ENCODE data around the gene MEX3D.

MEX3D gene

DNA sequence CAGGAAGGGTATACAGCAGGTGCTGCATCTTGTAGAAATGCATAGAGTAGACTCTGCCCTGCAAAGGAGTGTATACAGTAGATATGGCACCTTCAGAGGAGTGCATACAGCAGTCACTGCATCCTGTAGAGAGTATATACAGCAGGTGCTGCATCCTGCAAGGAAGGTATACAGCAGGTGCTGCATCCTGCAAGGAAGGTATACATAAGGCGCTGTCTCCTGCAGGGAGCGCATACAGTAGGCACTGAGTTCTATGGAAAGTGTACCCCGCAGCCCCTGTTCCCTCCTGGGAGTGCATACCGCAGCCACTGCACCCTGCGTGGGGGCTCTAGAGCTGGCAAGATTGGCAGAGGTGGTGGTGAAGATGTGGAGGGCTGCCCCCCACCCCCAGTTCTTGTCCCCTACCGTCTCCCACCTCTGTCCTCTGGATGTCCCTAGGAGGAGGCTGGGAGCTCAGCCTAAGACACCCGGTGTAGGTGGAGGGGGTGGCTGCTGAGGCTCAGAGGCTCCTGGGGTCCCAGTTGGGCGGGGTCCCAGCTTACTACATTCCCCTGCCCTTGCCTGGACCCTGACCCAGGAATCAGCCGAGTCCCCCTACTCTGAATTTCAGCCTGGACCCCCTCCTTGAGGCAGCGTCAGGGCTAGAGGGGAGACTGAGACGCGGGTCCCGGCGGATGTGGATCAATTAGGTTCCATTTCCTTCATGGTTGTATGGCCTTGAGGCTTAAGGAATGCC is 53.0 kb downstream of the MEX3D start:
- DNase-seq, result no peak

DNA sequence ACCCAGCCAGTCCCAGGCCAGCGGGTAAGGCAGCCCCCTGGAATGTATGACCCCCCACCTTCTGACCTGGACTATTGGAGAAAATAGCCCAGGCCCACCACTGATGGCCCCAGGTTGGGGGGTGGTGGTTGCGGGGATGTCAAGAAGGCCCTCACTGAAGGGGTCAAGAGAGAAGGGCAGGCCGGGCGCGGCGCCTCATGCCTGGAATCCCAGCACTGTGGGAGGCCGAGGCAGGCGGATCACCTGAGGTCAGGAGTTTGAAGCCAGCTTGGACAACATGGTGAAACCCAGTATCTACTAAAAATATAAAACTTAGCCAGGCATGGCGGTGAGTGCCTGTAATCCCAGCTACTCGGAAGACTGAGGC is 53.8 kb downstream of the MEX3D start:
- no peak for DNase-seq

DNA sequence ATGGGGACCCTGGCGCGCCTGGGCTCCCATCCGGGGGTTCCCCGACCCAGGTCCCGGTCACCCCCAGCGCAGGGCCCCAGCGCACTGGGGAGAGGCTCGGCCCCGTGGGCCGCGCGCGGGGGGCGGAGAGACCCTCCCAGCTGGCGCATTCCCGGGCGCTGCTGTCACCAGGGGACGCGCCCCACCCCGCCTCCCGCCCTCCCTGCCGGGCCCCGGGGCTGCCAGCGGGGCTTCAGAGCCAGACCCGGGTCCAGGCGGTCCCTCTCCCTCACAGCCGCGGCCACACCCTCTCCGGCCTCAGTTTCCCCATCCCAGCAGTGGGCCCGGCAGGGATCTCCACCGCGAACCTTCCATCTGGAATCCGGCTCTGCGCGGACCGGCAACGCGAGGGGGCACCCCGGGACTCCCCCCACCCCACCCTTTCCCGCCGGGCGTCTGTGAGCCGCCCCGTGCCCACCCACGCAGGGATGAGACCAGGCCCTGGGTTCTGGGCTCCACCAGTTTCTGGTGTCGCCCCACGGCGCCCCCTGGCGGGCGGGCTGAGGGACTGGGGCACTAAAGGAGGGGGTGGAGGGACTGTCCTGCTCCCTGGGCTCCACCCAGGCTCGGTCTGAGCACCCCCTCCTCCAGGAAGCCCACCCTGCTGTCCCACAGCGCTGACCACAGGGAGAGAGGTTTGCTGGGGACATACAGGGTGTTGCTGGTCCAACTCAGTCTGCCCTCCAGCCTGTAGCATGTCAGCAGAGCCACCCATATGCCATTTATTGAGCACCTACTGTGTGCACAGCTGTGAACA is 54.4 kb downstream of the MEX3D start:
- peak; percentile 71 for DNase-seq

DNA sequence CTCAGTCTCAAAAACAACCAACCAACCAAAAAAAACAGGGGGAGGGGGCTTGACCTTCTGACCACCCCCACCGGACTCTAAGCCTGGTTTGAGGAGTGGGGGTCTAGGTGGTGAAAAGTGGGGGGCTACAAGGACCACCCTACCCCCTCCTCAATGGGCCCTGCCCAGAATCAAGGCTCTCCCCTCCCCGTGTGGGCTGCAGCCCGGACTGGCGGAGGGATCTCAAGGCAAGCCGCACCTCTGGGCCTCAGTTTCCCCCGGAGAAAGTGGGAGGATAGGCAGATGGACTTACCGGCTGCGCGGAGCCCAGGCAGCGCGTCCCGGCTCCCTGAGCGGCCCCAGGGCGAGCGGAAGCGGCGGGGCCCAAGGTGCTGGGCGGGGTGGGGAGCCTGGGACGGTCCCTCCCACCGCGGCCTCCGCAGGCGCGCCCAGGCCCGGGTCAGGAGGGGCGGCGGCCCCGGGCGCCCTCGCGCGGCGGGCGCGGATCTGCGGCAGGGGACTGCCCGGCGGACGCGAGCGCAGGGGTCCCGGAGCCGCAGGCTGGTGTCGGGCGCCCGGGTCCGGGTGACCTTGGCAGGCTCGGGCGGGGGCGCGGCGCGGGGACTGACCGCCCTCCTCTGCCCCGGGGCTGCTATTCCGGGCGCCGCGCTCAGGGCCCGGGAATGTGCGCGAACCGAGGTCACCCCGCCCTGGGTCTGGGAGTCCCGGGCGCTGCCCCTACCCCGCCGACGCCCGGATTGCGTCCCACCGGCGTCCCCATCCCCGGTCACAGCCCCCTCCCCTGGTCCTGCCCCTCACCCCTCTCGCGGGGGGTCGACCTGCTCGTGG is 55.2 kb downstream of the MEX3D start, which contains the start of gene ADAMTSL5:
TSS of gene ADAMTSL5 (minus strand) at position 349 of the 828 bp plus-strand sequence. CDS start 2,076 bp downstream, outside the sequence.
- peak; percentile 66 for DNase-seq

DNA sequence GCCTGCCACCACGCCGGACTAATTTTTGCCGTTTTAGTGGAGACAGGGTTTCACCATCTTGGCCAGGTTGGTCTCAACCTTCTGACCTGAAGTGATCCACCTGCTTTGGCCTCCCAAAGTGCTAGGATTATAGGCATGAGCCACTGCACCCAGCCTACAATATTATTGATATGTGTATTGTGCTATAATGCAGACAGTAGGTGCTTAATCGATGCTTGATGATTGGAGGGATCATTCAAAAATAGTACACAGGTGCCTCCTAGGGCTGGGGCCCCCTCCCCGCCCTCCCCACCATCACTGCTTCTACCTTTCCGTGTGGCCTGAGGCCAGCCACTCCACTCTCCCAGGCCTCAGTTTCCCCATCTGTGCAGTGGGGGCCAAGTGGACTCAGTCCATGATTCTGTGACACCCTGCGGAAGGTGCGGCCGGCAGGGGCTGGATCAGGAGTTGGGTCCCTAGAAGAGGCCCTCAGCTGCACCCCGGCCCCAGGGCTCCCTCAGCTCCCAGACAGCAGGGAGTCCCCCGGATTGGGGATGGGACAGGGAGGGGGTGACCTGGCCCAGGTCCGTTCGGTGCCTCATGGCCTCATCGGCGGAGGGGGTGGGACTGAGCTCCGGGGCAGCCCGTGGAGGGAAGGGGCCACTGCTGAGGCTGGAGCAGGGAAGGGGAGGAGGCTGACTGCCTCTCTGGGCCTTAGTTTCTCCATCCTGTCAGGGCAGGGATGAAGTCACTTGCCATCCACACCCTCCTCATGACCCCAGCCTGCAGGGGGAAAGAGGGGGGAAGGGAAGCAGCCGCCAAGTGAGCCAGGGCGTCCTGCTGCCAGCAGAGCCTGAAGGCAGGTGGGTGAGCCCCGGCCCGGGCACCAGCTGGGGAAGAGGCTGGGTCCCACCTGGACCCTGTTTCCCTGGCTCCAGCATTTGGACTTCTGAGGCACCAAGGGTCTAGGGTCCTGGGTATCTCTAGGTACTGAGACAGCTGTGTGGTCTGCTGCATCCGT is 56.5 kb downstream of the MEX3D start:
- DNase-seq, result no peak

DNA sequence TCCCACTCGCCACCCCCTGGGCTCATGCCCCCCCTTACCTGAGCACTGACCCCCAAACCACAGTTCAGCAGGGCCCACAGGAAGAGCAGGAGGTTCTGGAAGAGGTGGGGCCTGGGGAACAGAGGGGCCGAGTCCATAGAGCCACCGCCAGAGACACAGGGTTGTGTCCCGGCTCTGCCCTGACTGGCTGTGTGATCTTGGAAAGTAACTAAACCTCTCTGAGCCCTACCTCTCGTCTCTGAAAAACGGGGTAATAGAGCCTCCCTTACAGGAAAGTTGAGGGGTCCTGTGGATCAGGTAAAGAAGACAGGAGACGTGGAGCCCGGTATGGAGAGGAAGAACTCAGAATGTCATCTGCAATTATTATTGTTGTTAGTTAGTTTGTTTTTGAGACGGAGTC is 57.3 kb downstream of the MEX3D start:
- DNase-seq, result no peak

DNA sequence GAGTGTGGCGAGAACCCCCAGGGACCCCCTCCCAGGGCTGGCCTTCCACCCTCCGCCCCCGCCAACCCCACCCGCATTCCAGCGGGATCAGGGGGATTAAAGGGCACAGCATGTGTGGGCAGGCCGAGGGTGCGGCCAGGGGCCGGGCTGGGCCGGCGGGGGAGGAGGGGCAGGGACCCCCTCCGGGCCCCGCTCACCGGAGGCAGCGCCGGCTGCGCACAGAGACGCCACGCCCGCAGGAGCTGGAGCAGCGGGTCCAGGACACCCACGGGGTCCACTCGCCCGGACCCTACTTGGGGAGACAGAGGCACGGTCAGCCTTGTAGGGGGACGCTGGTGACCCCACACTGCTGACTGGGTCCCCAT is 57.7 kb downstream of the MEX3D start:
- DNase-seq, result no peak

DNA sequence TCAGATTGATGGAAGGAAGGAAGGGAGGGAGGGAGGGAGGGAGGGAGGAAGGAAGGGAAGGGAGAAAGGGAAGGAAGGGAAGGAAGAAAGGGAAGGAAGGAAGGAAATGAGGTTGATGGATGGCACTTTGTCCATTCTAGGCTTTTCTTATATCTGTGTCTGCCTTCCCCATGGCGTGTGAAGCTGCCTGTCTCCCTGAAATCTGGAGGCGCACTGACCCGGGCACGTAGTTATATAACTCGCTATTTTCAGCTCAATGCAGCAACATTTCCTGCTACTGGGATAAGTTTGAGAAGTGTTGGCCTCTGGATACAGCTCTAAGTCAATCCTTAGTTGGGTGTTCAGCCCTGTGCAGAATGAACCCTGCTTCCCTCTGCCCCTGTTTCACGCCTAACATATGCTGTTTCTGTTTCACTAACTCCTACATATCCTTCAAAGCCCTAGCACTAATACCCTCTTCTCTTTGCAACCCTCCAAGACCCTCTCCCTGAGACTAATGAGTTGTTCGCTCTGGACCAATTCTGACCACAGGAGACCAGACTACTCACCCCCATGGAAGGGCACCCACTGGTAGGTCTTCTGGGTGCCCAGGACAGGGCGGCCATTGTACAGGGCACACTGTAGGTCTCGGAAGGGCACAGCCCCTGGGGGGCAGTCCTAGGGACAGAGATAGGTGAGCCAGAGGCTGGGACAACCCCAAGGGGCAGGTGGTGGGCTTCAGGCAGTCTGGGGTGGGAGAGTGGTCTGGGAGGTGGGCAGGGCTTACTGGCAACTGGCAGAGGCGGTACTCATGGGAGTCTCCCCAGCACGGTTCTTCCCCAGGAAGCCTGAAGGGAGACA is 58.3 kb downstream of the MEX3D start:
- DNase-seq, result no peak

DNA sequence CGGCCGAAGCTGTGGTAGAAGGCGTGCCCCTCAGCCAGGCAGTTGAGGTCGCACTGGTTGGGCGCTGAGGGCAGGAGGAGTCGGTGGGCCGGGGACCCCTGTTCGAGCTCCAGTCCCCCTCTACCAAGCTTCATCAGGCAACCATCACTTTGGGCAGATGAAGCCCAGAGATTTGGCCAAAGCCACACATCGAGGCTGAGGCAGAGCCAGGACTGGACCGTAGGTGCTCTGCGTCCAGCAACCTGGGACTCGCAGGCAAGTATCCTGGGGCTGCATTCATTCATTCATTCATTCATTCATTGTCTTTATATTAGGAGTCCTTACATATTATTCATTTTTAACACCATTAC is 59.6 kb downstream of the MEX3D start:
- DNase-seq, result no peak

DNA sequence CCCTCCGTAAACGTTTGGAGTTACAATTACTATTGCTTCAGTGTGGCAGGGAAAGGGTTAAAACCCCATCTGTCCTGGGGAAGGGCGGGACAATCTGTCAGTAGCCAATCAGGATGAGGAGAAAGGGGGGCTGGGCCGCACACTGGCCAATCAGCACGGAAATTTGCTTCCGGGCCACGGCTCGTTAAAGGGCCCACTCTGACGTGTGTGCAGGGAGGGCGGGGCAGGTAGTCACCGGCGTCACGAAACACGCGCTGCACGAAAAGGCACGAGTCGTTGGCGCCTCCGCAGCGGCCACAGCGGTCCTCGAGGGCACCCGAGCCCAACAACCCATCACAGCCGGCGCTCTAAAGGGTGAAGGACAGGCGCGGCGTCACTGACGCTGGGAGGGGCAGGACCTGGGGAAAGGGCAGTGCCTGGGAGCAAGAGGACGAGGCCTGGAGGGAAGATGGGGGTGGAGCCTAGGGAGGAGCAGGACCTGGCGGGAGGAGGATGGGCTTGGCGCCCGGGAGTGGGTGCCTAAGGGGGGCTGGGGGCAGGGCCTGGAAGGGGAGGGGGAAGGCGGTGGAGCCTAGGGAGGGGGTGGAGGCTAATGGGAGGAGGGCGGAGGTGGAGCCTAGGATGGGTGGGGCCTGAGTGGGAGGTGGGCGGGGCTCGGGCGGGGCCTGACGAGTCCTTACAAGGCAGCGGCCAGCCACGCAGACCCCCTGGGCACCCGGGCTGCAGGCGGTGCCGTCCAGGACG is 60.2 kb downstream of the MEX3D start:
- peak; percentile 89 for DNase-seq

DNA sequence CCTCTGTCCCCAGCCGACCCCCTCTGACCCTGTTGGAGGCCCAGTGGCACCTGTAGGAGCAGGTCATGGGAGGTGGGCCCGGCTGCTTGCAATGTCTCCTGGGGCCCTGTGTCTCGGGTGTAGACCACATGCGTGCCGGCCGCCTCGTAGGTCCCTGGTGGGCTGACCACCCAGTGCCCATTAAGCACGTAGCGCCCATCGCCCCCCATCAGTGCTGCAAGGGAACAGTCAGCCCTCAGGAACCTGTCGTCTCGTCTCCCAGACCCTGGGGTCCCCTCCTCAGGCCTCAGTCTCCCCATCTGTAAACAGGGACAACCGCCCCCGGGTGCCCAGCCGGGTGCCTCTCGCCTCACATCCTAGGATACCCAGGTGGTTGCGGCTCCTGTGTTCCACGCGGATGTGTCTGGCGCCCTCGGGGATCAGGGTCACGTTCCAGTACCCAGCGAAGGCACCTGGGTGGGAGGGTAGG is 60.9 kb downstream of the MEX3D start:
- no peak for DNase-seq

DNA sequence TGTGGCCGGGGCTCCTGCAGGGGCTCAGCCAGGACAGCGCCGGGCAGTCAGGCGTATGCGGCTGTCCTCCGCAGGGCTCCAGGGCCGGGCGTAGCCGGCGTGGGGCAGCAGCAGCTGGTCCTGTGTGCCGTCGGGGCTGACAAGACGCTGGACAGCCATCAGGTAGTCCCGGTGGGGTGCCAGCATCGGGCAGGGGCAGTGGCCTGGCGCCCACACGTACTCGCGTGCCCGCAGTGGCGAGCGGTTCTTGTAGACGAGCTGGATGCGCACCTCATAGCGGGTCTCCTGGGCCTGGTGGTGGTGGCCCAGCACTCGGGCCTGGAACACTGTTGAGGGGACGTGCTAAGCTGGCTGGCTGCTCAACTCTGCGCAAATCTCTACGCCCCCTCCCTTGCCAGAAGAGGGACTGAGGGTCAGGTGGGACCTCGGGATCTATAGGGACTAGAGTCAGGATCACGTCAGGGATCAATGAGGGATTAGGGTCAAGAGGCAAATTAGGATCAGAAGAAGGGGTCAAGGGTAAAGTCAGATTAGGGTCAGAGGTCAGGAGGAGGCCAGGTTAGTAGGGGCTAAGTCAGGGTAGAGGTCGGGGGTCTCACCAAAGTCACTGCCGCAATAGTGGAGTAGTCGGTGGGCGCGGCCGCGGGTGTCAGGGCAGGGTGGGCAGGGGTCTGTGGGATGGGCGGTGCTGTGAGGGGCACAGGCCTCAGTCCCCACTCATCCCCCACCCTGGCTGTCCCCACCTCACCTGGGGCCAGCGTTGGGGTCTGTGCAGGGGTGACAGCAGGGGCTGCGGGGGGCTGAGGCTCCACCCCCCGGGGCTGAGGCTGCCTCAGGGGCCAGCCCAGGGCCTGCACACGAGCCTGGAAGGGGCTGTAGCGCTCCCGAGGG is 61.9 kb downstream of the MEX3D start:
- DNase-seq, result no peak

DNA sequence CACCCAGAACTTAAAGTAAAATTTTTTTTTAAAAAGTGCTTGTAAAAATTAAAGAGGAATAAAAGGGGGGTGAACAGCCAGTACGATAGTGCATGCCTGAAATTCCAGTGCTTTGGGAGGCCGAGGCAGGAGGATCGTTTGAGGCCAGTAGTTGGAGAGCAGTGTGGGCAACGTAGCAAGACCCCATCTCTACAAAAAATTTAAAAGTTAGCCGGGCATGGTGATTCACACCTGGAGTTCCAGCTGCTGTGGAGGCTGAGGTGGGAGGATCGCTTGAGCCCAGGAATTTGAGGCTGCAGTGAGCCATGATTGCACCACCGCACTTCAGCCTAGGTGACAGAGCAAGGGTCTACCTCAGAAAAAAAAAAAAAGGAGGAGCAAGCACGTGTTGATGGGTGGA is 63.1 kb downstream of the MEX3D start:
- DNase-seq, result no peak
